Spleen (tissue), 7 donors: ENCODE measurements around the gene ANKRD44.

Source experiments
- CTCF ChIP-seq, 11 experiments: fragments of 200-600 bp in 7 of 11; fragments of 450-650 bp in 4 of 11; sonication (generic) in 4 of 11; IDR thresholded peaks in 8 of 11; conservative IDR thresholded peaks in 3 of 11; 1 replicate in 7 of 11; 2 replicates in 4 of 11; pipeline versions ENCODE4 v1.4.0 to v1.8.0; 2016 to 2021; ENCODE audit warnings: antibody characterized with exemption in 11 of 11, inconsistent platforms in 4 of 11, mild to moderate bottlenecking in 1 of 11
- POLR2A ChIP-seq, 3 donors: fragments of 450-650 bp; IDR thresholded peaks; one replicate each; pipeline ENCODE4 v1.5.1; 2017; ENCODE audit warnings: antibody characterized with exemption in 3 of 3, mild to moderate bottlenecking in 1 of 3
- donor health status: DM: no; HTN: no; CAD: no; lungs with moderate emphysema.
- donor health status: DM: no; HTN: no; CAD: no.
- donor health status: DM: no; HTN: no; CAD: no.

GRCh38 chr2:197011021-197011417, 299.6 kb downstream of the ANKRD44 start:
- TF ChIP-seq CTCF (IDR thresholded peaks at IDR 0.05 in 8 of 11, conservative IDR thresholded peaks at IDR 0.05 in 3 of 11), result no peak
- no peak for TF ChIP-seq POLR2A (IDR thresholded peaks at IDR 0.05)
